Dendritic cell treated with granulocyte-macrophage colony-stimulating factor and Interleukin-4, amounts not matched to agents 40 ng/mL and 50 ng/mL, for 4 days (primary cell): ENCODE data around the gene ITPK1.
"Not testable (repeated sequence)": the region's sequence is repeated elsewhere in the genome, so short reads cannot be mapped to it uniquely, and the experiment has no call there.

Experiments
- H3K27ac Mint-ChIP-seq: one replicate; pipeline ENCODE4 v1.8.0; 2022; ENCODE audit warnings: mild to moderate bottlenecking, mixed read lengths
- H3K27me3 Mint-ChIP-seq: one replicate; pipeline ENCODE4 v1.8.0; 2022; ENCODE audit warnings: mild to moderate bottlenecking, mixed read lengths
- H3K36me3 Mint-ChIP-seq: one replicate; pipeline ENCODE4 v1.8.0; 2022; ENCODE audit warnings: low read depth, mixed read lengths
- H3K4me1 Mint-ChIP-seq: one replicate; pipeline ENCODE4 v1.8.0; 2022; ENCODE audit warnings: low read depth, mixed read lengths
- H3K4me3 Mint-ChIP-seq: one replicate; pipeline ENCODE4 v1.8.0; 2022; ENCODE audit warnings: mild to moderate bottlenecking, moderate library complexity, mixed read lengths
- H3K9me3 Mint-ChIP-seq: one replicate; pipeline ENCODE4 v1.8.0; 2022; ENCODE audit warnings: mixed read lengths
- intact Hi-C: fragments of 100-400 bp; cut with micrococcal nuclease; formaldehyde crosslinking; loops from one replicate; pipeline ENCODE4 v1.15.0; 2022

ITPK1 gene

GRCh38 chr14:93115821-93116675 lies at the start of gene ITPK1:
Gene ITPK1, minus strand, starts transcription at chr14:93115925. Its CDS starts 762 bp downstream, at chr14:93115163.
- H3K9me3 Mint-ChIP-seq, result no peaks in the 10 kb centered on the region
- H3K4me3 Mint-ChIP-seq, result peak within 1 kb of the TSS; percentile 83
- intact Hi-C loops, result loop anchor here (1.0 to 2.0 kb wide), 2 partner anchors 23 to 163 kb away; no protein-coding TSS in a partner anchor
- peak within 1 kb of the TSS; percentile 86 for H3K27ac Mint-ChIP-seq
- H3K36me3 Mint-ChIP-seq, result peaks cover 12% of the 10 kb centered on the region
- H3K27me3 Mint-ChIP-seq, result no peaks in the 10 kb centered on the region
- H3K4me1 Mint-ChIP-seq, result peaks cover 66% of the 10 kb centered on the region

GRCh38 chr14:93163564-93163963 lies 47.8 kb upstream of the ITPK1 start:
- Mint-ChIP-seq H3K9me3 (no peaks in the 10 kb centered on the region), H3K4me3 (no peak overlapping the region), H3K36me3 (no peaks in the 10 kb centered on the region), H3K27ac (no peak overlapping the region), H3K4me1 (no peaks in the 10 kb centered on the region), H3K27me3 (no peaks in the 10 kb centered on the region)
- intact Hi-C loops, result no loop called here

GRCh38 chr14:93161411-93161940 lies 45.8 kb upstream of the ITPK1 start:
- peaks cover 5% of the 10 kb centered on the region for H3K4me1 Mint-ChIP-seq
- H3K27ac Mint-ChIP-seq, result no peak overlapping the region
- intact Hi-C loops, result no loop called here
- H3K36me3 Mint-ChIP-seq, result no peaks in the 10 kb centered on the region
- H3K27me3 Mint-ChIP-seq, result no peaks in the 10 kb centered on the region
- H3K4me3 Mint-ChIP-seq, result no peak overlapping the region
- no peaks in the 10 kb centered on the region for H3K9me3 Mint-ChIP-seq

- Mint-ChIP-seq H3K4me3 (no peak overlapping the region), H3K4me1 (peaks cover 6% of the 10 kb centered on the region), H3K27ac (no peak overlapping the region), H3K36me3 (no peaks in the 10 kb centered on the region), H3K27me3 (no peaks in the 10 kb centered on the region), H3K9me3 (no peaks in the 10 kb centered on the region)
- intact Hi-C loops, result no loop called here
Measured at GRCh38 chr14:93160353-93160801, 44.7 kb upstream of the ITPK1 start.

- H3K4me1 Mint-ChIP-seq, H3K27me3 Mint-ChIP-seq, H3K9me3 Mint-ChIP-seq, intact Hi-C loops, H3K36me3 Mint-ChIP-seq, H3K27ac Mint-ChIP-seq, H3K4me3 Mint-ChIP-seq: not testable (repeated sequence)
Measured at GRCh38 chr14:93159625-93160352, 44.1 kb upstream of the ITPK1 start.

GRCh38 chr14:93158349-93158748 lies 42.6 kb upstream of the ITPK1 start:
- intact Hi-C loops, H3K27me3 Mint-ChIP-seq, H3K4me1 Mint-ChIP-seq, H3K4me3 Mint-ChIP-seq, H3K36me3 Mint-ChIP-seq, H3K9me3 Mint-ChIP-seq, H3K27ac Mint-ChIP-seq: not testable (repeated sequence)

- Mint-ChIP-seq H3K9me3 (no peaks in the 10 kb centered on the region), H3K27ac (peak overlapping the region; percentile 1), H3K27me3 (no peaks in the 10 kb centered on the region), H3K4me1 (peaks cover 19% of the 10 kb centered on the region), H3K4me3 (no peak overlapping the region), H3K36me3 (no peaks in the 10 kb centered on the region)
- intact Hi-C loops, result no loop called here
Measured at GRCh38 chr14:93156693-93157369, 41.1 kb upstream of the ITPK1 start.

- intact Hi-C loops, result no loop called here
- Mint-ChIP-seq H3K4me1 (peaks cover 30% of the 10 kb centered on the region), H3K27me3 (no peaks in the 10 kb centered on the region), H3K9me3 (no peaks in the 10 kb centered on the region), H3K4me3 (no peak overlapping the region), H3K27ac (no peak overlapping the region), H3K36me3 (no peaks in the 10 kb centered on the region)
Measured at GRCh38 chr14:93155667-93156066, 39.9 kb upstream of the ITPK1 start.

- no peak overlapping the region for H3K4me3 Mint-ChIP-seq
Measured at GRCh38 chr14:93153121-93153520, 37.4 kb upstream of the ITPK1 start.

GRCh38 chr14:93150227-93151208 lies 34.8 kb upstream of the ITPK1 start:
- Mint-ChIP-seq H3K9me3 (no peaks in the 10 kb centered on the region), H3K4me3 (no peak overlapping the region), H3K36me3 (no peaks in the 10 kb centered on the region), H3K27ac (peak overlapping the region; percentile 41), H3K4me1 (peaks cover 52% of the 10 kb centered on the region), H3K27me3 (peaks cover 4% of the 10 kb centered on the region)
- intact Hi-C loops, result no loop called here

More at GRCh38 chr14:93153121-93153520, 37.4 kb upstream of the ITPK1 start:
- H3K36me3 Mint-ChIP-seq, result no peaks in the 10 kb centered on the region
- H3K4me1 Mint-ChIP-seq, result peaks cover 50% of the 10 kb centered on the region
- H3K9me3 Mint-ChIP-seq, result no peaks in the 10 kb centered on the region
- intact Hi-C loops, result no loop called here
- peaks cover 3% of the 10 kb centered on the region for H3K27me3 Mint-ChIP-seq
- no peak overlapping the region for H3K27ac Mint-ChIP-seq

- H3K27ac Mint-ChIP-seq, result no peak overlapping the region
- H3K27me3 Mint-ChIP-seq, result peaks cover 7% of the 10 kb centered on the region
- H3K4me3 Mint-ChIP-seq, result no peak overlapping the region
- H3K36me3 Mint-ChIP-seq, result no peaks in the 10 kb centered on the region
- intact Hi-C loops, result no loop called here
- H3K4me1 Mint-ChIP-seq, result peaks cover 52% of the 10 kb centered on the region
- no peaks in the 10 kb centered on the region for H3K9me3 Mint-ChIP-seq
Measured at GRCh38 chr14:93148979-93149378, 33.3 kb upstream of the ITPK1 start.

GRCh38 chr14:93146119-93146518 lies 30.4 kb upstream of the ITPK1 start:
- Mint-ChIP-seq H3K4me1 (peaks cover 34% of the 10 kb centered on the region), H3K36me3 (no peaks in the 10 kb centered on the region), H3K9me3 (no peaks in the 10 kb centered on the region), H3K4me3 (no peak overlapping the region), H3K27ac (no peak overlapping the region), H3K27me3 (peaks cover 8% of the 10 kb centered on the region)
- intact Hi-C loops, result no loop called here
